Erythroblast (primary cell): ENCODE data around the gene FGD5.

Source experiments
- GATA1 ChIP-seq: IDR thresholded peaks from 2 replicates; pipeline ENCODE4 v1.6.1; 2011; ENCODE audit warnings: low read depth, mild to moderate bottlenecking, control low read depth, low read length, moderate library complexity
- POLR2A ChIP-seq: IDR thresholded peaks from 2 replicates; pipeline ENCODE4 v1.6.1; 2011; ENCODE audit warnings: mild to moderate bottlenecking, low read length

- TF ChIP-seq POLR2A, result no peak
- no peak for TF ChIP-seq GATA1
Measured at GRCh38 chr3:14892226-14892625, 73.5 kb downstream of the FGD5 start.
